Progenitor cell of endocrine pancreas (in vitro differentiated cells): Measurements from ENCODE around the gene ERH. TPM values are rescaled to one million over a fixed set of nuclear protein-coding genes. Genes with fewer than 3 reads are reported as not detected.

Source experiments
- DNase-seq: peaks from one replicate; pipeline ENCODE4 v3.0.0; 2021; ENCODE audit warnings: low spot score; ENCODE audit not compliant: unreplicated experiment
- H3K27ac Mint-ChIP-seq: 2 replicates; pipeline ENCODE4 v1.8.0; 2021; ENCODE audit warnings: mild to moderate bottlenecking, moderate library complexity, mixed read lengths
- H3K27me3 Mint-ChIP-seq: 2 replicates; pipeline ENCODE4 v1.8.0; 2021; ENCODE audit warnings: mixed read lengths
- H3K36me3 Mint-ChIP-seq: 2 replicates; pipeline ENCODE4 v1.8.0; 2022; ENCODE audit warnings: mixed read lengths; ENCODE audit not compliant: insufficient read depth
- H3K4me1 Mint-ChIP-seq: 2 replicates; pipeline ENCODE4 v1.8.0; 2021; ENCODE audit warnings: low read depth, mixed read lengths
- H3K4me3 Mint-ChIP-seq: 2 replicates; pipeline ENCODE4 v1.8.0; 2021; ENCODE audit warnings: low read depth, mild to moderate bottlenecking, moderate library complexity, mixed read lengths
- H3K9me3 Mint-ChIP-seq: 2 replicates; pipeline ENCODE4 v1.8.0; 2021; ENCODE audit warnings: low read depth, mixed read lengths
- CTCF ChIP-seq: fragments of 200-600 bp; sonication (generic); IDR thresholded peaks from one replicate; pipeline ENCODE4 v1.5.0; 2021; ENCODE audit warnings: antibody characterized with exemption, mild to moderate bottlenecking; ENCODE audit not compliant: unreplicated experiment
- total RNA-seq: library from RNA; stranded (reverse); gene quantifications from 2 replicates; pipeline ENCODE4 v1.2.1, GENCODE V29; 2021

The ERH gene
- total RNA-seq, 1 donor from 2014 or later, result 310 TPM

GRCh38 chr14:69372146-69372545 lies 26.0 kb downstream of the ERH start:
- no peak for DNase-seq
- Mint-ChIP-seq H3K4me1 (no peaks in the 10 kb centered on the region), H3K36me3 (peaks cover 27% of the 10 kb centered on the region), H3K4me3 (no peak overlapping the region), H3K27ac (no peak overlapping the region), H3K9me3 (peaks cover 8% of the 10 kb centered on the region), H3K27me3 (no peaks in the 10 kb centered on the region)
- no peak for TF ChIP-seq CTCF

GRCh38 chr14:69370061-69370460 lies 28.0 kb downstream of the ERH start:
- Mint-ChIP-seq H3K27me3 (peaks cover 5% of the 10 kb centered on the region), H3K4me1 (no peaks in the 10 kb centered on the region), H3K4me3 (no peak overlapping the region), H3K9me3 (no peaks in the 10 kb centered on the region), H3K36me3 (peaks cover 12% of the 10 kb centered on the region), H3K27ac (no peak overlapping the region)
- no peak for TF ChIP-seq CTCF
- no peak for DNase-seq

- no peak overlapping the region for H3K4me3 Mint-ChIP-seq
- H3K27ac Mint-ChIP-seq, result no peak overlapping the region
- no peaks in the 10 kb centered on the region for H3K4me1 Mint-ChIP-seq
- H3K27me3 Mint-ChIP-seq, result peaks cover 6% of the 10 kb centered on the region
- no peak for DNase-seq
- no peaks in the 10 kb centered on the region for H3K9me3 Mint-ChIP-seq
- no peak for TF ChIP-seq CTCF
- H3K36me3 Mint-ChIP-seq, result peaks cover 3% of the 10 kb centered on the region
Observed at GRCh38 chr14:69368381-69368780, 29.7 kb downstream of the ERH start.

GRCh38 chr14:69366761-69367160 lies 31.3 kb downstream of the ERH start:
- DNase-seq, result no peak
- Mint-ChIP-seq H3K4me1 (no peaks in the 10 kb centered on the region), H3K36me3 (no peaks in the 10 kb centered on the region), H3K9me3 (no peaks in the 10 kb centered on the region), H3K4me3 (no peak overlapping the region), H3K27ac (no peak overlapping the region), H3K27me3 (peaks cover 10% of the 10 kb centered on the region)
- TF ChIP-seq CTCF, result no peak

GRCh38 chr14:69366069-69366468 lies 32.0 kb downstream of the ERH start:
- no peaks in the 10 kb centered on the region for H3K9me3 Mint-ChIP-seq
- H3K36me3 Mint-ChIP-seq, result no peaks in the 10 kb centered on the region
- peaks cover 13% of the 10 kb centered on the region for H3K27me3 Mint-ChIP-seq
- no peak overlapping the region for H3K27ac Mint-ChIP-seq
- H3K4me3 Mint-ChIP-seq, result no peak overlapping the region
- TF ChIP-seq CTCF, result no peak
- DNase-seq, result no peak
- H3K4me1 Mint-ChIP-seq, result no peaks in the 10 kb centered on the region
